GM10847 (cell line): ENCODE measurements around the gene MDFI.

ENCODE experiments used
- POLR2A ChIP-seq: IDR thresholded peaks from 2 replicates; pipeline ENCODE4 v1.6.1; 2011; ENCODE audit not compliant: insufficient read length; ENCODE audit errors: extremely low read depth

MDFI gene

GRCh38 chr6:41638002-41638934 lies at the start of gene MDFI:
Gene MDFI, plus strand, starts transcription at chr6:41638468. Its CDS starts 282 bp downstream, at chr6:41638750.
- TF ChIP-seq POLR2A, result no peak

DNA sequence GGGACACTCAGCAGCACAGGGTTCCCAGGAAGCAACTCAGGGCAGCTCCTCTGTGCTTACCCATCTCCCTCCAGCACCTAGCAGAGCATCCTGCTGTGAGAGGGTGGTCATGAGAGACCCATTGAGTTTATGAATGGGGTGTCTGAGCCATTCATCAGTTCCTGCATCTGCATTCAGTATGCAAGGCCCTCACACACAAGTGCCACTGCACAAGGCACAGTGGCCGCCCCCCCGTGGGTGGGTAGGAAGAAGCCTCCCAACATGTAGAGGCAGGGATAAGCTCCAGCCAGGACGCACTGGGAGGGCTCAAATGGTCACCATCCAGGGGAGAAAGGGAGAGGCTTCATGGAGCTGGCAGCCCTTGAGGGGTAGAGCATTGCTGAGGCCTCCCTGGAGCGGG lies 49.0 kb upstream of the MDFI start:
- no peak for TF ChIP-seq POLR2A

DNA sequence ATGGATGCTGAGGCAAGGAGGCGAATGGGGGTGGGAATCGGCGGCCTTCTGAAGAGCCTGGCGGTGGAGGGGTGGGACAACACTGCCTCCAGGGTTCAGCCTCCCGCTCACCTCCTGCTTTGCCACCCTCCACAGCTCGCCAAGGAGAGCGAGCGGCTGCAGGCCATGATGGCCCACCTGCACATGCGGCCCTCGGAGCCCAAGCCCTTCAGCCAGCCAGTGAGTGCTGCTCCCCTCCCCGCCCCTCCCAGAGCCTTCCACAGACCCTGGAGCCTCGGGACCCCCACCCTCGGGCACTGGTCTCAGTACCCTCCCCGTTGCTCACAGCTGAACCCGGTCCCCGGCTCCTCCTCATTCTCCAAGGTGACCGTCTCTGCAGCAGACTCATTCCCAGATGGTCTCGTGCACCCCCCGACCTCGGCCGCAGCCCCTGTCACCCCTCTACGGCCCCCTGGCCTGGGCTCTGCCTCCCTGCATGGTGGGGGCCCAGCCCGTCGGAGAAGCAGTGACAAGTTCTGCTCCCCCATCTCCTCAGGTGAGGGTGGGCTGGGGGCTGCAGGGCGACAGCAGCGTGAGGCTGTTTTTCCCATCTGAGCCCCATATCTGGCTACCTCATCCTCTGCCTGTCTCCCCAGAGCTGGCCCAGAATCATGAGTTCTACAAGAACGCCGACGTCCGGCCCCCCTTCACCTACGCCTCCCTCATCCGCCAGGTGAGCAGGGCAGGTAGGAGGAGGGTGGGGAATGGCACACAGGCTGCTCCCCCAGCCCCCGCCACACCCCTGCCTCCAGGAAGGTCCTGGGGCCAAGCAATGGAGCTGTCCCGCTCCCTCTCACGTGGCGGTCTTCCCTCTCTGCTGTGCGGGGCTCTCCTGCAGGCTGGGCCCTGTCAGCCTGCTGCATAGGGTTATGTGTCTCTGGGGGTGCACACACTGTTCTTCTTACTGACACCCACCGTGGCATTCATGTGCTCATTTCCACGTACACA lies 48.3 kb upstream of the MDFI start:
- no peak for TF ChIP-seq POLR2A

GRCh38 chr6:41591122-41591521 lies 47.1 kb upstream of the MDFI start:
- no peak for TF ChIP-seq POLR2A

DNA sequence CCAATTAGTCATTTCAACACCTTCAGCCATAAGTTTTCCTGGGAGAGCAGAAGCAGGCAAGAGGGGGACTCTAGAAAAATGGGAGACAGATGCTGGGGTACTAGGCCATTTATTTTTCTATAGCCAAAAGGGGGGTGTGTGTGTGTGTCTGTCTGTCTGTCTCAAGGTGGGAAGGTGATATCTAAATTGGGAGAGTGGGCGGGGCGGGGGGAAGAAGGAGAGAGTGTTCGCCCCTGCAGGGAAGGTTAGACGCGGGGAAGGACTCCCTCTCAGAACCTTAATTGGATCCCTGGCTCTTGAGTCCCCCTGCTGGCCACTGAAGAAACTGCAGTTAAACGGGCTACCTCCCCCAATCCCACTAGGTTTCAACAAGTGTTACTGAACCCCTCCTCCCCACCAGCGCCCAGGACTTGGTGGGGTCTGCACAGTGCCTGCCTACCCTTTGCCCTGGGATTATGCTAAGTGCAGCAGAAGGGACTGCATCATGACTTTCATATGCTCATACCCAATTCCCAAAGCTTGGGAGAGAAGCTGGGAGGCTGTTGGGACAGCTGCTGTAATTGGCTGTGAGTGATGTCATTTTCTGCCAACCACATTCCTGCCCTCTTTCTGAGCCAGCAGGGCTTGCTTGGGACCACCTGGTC lies 46.3 kb upstream of the MDFI start:
- no peak for TF ChIP-seq POLR2A

DNA sequence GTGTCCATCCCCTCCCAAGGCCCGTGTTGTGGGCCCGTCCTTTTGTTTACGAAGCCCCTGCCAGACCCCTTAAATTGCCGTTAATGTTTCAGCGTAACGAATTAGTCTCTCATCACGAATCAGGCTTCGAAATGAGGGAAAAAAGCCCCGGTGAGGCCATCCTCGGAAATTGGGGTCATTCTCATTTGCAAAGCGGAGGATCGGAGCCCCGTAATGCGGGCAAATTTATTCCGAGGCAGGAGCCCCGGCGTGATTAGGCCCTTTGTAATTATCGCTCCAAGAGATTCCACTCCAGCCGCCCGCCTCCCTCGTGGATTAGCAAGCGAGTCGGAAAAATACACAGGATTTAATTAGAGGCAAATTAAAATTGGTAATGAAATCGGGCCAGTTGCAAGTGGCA lies 44.9 kb upstream of the MDFI start:
- TF ChIP-seq POLR2A, result no peak

DNA sequence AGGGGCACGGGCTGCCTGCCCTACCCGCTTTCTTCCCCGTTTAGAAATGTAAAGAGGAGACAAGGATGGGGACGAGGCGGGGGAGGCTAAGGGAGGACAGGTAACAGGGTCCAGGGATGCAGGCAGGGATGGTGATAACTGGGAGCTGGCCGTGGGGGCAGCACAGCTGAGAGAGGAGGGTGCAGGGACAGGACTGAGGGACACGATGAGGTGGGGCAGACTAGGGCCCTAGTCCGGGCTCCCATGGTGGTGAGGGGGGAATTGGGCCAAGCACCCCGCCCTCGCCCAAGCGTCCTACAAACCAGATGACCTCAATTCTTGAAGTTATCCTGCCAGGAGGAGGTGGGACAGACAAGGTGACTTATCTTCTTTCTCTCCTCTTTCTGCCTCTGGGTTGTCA lies 44.4 kb upstream of the MDFI start:
- no peak for TF ChIP-seq POLR2A

GRCh38 chr6:41594326-41594725 lies 43.9 kb upstream of the MDFI start:
- TF ChIP-seq POLR2A, result no peak

- TF ChIP-seq POLR2A, result no peak
Observed at GRCh38 chr6:41594766-41595165, 43.5 kb upstream of the MDFI start.

GRCh38 chr6:41595166-41595565 lies 43.1 kb upstream of the MDFI start:
- TF ChIP-seq POLR2A, result no peak

DNA sequence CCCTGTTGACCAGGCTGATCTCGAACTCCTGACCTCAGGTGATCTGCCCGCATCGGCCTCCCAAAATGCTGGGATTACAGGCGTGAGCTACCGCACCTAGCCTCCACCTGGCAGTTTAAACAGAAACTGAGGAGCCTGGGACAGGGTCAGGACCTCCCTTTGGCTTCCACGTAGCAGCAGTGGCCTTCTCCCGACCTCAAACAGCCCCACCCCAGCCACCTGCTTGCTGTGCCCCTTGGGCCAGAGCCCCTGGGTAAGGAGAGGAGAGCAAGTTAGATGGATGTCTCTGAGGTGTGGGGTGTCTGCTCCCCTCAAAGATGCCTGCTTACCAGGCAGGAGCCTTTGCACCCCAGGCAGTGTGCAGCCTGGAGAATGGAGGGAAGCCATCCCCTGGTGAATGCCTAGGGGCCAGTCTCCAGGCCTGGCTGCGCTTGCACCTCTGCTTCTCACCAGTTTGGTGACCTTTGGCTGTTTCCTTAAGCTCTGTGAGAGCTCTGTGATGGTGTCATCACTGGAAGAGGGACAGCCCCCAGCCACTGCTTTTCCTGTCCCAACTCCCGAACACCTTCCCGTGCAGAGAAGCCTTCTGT lies 42.1 kb upstream of the MDFI start:
- TF ChIP-seq POLR2A, result no peak

DNA sequence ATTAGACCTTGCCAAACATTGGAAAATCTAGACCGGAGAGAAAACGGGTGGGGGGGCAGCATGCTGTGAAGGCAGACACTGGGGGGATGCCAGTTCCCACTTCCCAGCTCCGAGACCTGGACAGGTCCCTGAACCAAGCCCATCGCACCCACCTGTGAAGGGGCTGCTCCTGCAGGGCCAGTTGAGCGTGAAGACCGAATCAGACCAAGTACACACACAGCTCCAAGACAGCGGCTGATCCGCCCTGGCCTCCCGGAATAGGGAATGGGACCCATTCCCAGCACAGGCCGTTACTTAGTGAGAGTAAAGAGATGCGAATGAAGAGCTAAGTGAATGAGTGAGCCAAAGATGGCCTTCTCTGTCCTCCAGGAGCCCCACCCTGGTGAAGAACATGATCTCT lies 41.5 kb upstream of the MDFI start:
- no peak for TF ChIP-seq POLR2A

DNA sequence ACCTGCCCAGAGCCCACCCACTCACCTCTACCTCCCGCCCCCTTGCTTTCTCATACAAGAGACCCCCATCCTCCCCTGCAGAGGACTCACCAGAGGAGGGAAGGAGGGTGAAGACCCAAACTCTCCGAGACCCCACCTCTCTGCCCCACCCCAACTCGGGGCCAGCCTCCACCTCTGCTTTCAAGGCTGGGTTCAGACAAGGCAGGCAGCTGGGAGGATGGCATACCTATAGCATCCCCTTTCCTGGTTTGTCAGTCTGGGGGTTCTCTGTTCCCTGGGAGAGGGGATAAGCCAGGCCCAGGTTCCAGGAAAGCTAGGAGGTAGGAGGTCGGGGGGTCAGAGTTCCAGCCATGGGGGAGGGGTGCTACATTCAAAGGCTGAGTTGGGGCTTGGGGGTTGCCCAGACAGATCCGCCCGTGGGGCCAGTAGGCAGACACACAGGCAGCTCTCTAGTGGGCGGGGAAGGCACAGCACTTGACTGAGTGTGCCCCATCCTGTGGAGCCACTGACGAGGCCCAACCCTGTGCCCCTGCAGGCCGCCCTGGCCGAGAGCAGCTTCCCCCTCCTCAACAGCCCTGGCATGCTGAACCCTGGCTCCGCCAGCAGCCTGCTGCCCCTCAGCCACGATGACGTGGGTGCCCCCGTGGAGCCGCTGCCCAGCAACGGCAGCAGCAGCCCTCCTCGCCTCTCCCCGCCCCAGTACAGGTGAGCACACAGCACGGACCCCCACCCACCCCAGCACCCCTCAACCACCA lies 40.8 kb upstream of the MDFI start:
- no peak for TF ChIP-seq POLR2A

- no peak for TF ChIP-seq POLR2A
Observed at GRCh38 chr6:41598670-41599014, 39.6 kb upstream of the MDFI start.
